Measurements from ENCODE around the gene MTHFS. TPM values are rescaled to one million over a fixed set of nuclear protein-coding genes. Genes with fewer than 3 reads are reported as not detected.

Gene MTHFS
- total RNA-seq, 1 experiment from 2014 or later = 8.7 TPM

GRCh38 chr15:79863886-79864285 is 32.9 kb downstream of the MTHFS start:
- Histone ChIP-seq H3K9me3 (ENCODE audit: low read depth, low read length, poor library complexity, severe bottlenecking) (no peaks in the 10 kb centered on the region), H3K27ac (ENCODE audit: low read depth, low read length, poor library complexity, severe bottlenecking) (no peak overlapping the region), H3K27me3 (replicated peaks; ENCODE audit: insufficient read depth, low read depth, low read length, poor library complexity) (no peaks in the 10 kb centered on the region), H3K36me3 (ENCODE audit: insufficient read depth, low read length, poor library complexity, severe bottlenecking) (no peaks in the 10 kb centered on the region), H3K4me3 (ENCODE audit: low read depth, low read length, poor library complexity, severe bottlenecking) (no peak overlapping the region), H3K4me1 (ENCODE audit: insufficient read depth, low read length, poor library complexity, severe bottlenecking) (no peaks in the 10 kb centered on the region)
- BruUV-seq (replicated peaks) = no TSS peak
- intact Hi-C loops (cut with micrococcal nuclease; ENCODE audit: unreplicated experiment) = no loop called here
- CTCF ChIA-PET = interaction anchor here (1.0 kb wide), 2 partner anchors 10 to 268 kb away, joined by 3 to 9 read pairs; no protein-coding TSS in a partner anchor
- POLR2A ChIA-PET (ENCODE audit: low non-redundant PET) = no interaction called here
- DNase-seq (ENCODE audit: low spot score) = peak; percentile 4
- no peak for TF ChIP-seq CTCF (conservative IDR thresholded peaks at IDR 0.05; ENCODE audit: low read depth, low read length)
- no peak for TF ChIP-seq EZH2 (IDR thresholded peaks at IDR 0.05; ENCODE audit: borderline replicate concordance, low read depth, low read length, poor library complexity, severe bottlenecking)

- BruUV-seq (replicated peaks) = no TSS peak
- Histone ChIP-seq H3K27me3 (replicated peaks; ENCODE audit: insufficient read depth, low read depth, low read length, poor library complexity) (no peaks in the 10 kb centered on the region), H3K36me3 (ENCODE audit: insufficient read depth, low read length, poor library complexity, severe bottlenecking) (no peaks in the 10 kb centered on the region), H3K4me1 (ENCODE audit: insufficient read depth, low read length, poor library complexity, severe bottlenecking) (no peaks in the 10 kb centered on the region), H3K4me3 (ENCODE audit: low read depth, low read length, poor library complexity, severe bottlenecking) (no peak overlapping the region), H3K9me3 (ENCODE audit: low read depth, low read length, poor library complexity, severe bottlenecking) (no peaks in the 10 kb centered on the region), H3K27ac (ENCODE audit: low read depth, low read length, poor library complexity, severe bottlenecking) (no peak overlapping the region)
- no peak for TF ChIP-seq EZH2 (IDR thresholded peaks at IDR 0.05; ENCODE audit: borderline replicate concordance, low read depth, low read length, poor library complexity, severe bottlenecking)
- no peak for TF ChIP-seq CTCF (conservative IDR thresholded peaks at IDR 0.05; ENCODE audit: low read depth, low read length)
- ChIA-PET CTCF (no interaction called here), POLR2A (ENCODE audit: low non-redundant PET) (no interaction called here)
- no peak for DNase-seq (ENCODE audit: low spot score)
- intact Hi-C loops (cut with micrococcal nuclease; ENCODE audit: unreplicated experiment) = no loop called here
Observed at GRCh38 chr15:79862191-79862590, 34.6 kb downstream of the MTHFS start.

GRCh38 chr15:79860661-79861060 is 36.2 kb downstream of the MTHFS start:
- BruUV-seq (replicated peaks) = no TSS peak
- Histone ChIP-seq H3K36me3 (ENCODE audit: insufficient read depth, low read length, poor library complexity, severe bottlenecking) (no peaks in the 10 kb centered on the region), H3K27ac (ENCODE audit: low read depth, low read length, poor library complexity, severe bottlenecking) (no peak overlapping the region), H3K9me3 (ENCODE audit: low read depth, low read length, poor library complexity, severe bottlenecking) (no peaks in the 10 kb centered on the region), H3K4me3 (ENCODE audit: low read depth, low read length, poor library complexity, severe bottlenecking) (no peak overlapping the region), H3K4me1 (ENCODE audit: insufficient read depth, low read length, poor library complexity, severe bottlenecking) (no peaks in the 10 kb centered on the region), H3K27me3 (replicated peaks; ENCODE audit: insufficient read depth, low read depth, low read length, poor library complexity) (no peaks in the 10 kb centered on the region)
- CTCF ChIA-PET = no interaction called here
- intact Hi-C loops (cut with micrococcal nuclease; ENCODE audit: unreplicated experiment) = no loop called here
- DNase-seq (ENCODE audit: low spot score) = no peak
- TF ChIP-seq CTCF (conservative IDR thresholded peaks at IDR 0.05; ENCODE audit: low read depth, low read length) = no peak
- no peak for TF ChIP-seq EZH2 (IDR thresholded peaks at IDR 0.05; ENCODE audit: borderline replicate concordance, low read depth, low read length, poor library complexity, severe bottlenecking)
- POLR2A ChIA-PET (ENCODE audit: low non-redundant PET) = no interaction called here

Measured in A673 (cell line).